ENCODE measurements around the gene GFOD2.
"Not testable (repeated sequence)": the region's sequence is repeated elsewhere in the genome, so short reads cannot be mapped to it uniquely, and the experiment has no call there.

Gene GFOD2

GRCh38 chr16:67760206-67760955 is 41.3 kb upstream of the GFOD2 start:
- TF ChIP-seq Cebpa-rat (IDR thresholded peaks at IDR 0.05): no peak
- H3K27ac ChIP-seq: peak overlapping the region in 2 of 11 experiments; percentile 9 to 18; a peak in 1 of 22 replicates
- no peaks in the 10 kb centered on the region for H3K9me3 ChIP-seq (replicated peaks in 1 of 11)
- no peaks in the 10 kb centered on the region for H3K27me3 ChIP-seq
- peaks cover 37 to 98% (median 60%) of the 10 kb centered on the region in 11 experiments; a peak in 21 of 22 replicates for H4K20me1 ChIP-seq
- H3K4me2 ChIP-seq: peak overlapping the region in 9 of 11 experiments; percentile 1 to 34 (median 23); a peak in 8 of 22 replicates
- H3K4me3 ChIP-seq: no peak overlapping the region
- H3K9ac ChIP-seq: peak overlapping the region in 6 of 11 experiments; percentile 1 to 44 (median 28); a peak in 6 of 22 replicates
- peaks cover 10 to 26% (median 21%) of the 10 kb centered on the region in 10 experiments; a peak in 18 of 20 replicates for H3K4me1 ChIP-seq
- H3K36me3 ChIP-seq: peaks cover 34 to 86% (median 55%) of the 10 kb centered on the region in 11 experiments

- peaks cover 45 to 99% (median 71%) of the 10 kb centered on the region in 11 experiments; a peak in 21 of 22 replicates for H4K20me1 ChIP-seq
- no peak overlapping the region for H3K27ac ChIP-seq
- no peaks in the 10 kb centered on the region for H3K9me3 ChIP-seq (replicated peaks in 1 of 11)
- peaks cover 10 to 26% (median 21%) of the 10 kb centered on the region in 10 experiments; a peak in 18 of 20 replicates for H3K4me1 ChIP-seq
- H3K4me3 ChIP-seq: no peak overlapping the region
- H3K9ac ChIP-seq: no peak overlapping the region
- TF ChIP-seq Cebpa-rat (IDR thresholded peaks at IDR 0.05): no peak
- H3K27me3 ChIP-seq: no peaks in the 10 kb centered on the region
- H3K4me2 ChIP-seq: no peak overlapping the region
- H3K36me3 ChIP-seq: peaks cover 31 to 86% (median 58%) of the 10 kb centered on the region in 11 experiments
Observed at GRCh38 chr16:67758966-67759365, 39.9 kb upstream of the GFOD2 start.

- Histone ChIP-seq H3K27ac (no peak overlapping the region), H4K20me1 (peaks cover 44 to 99% (median 68%) of the 10 kb centered on the region in 11 experiments; a peak in 21 of 22 replicates), H3K9me3 (replicated peaks in 1 of 11) (no peaks in the 10 kb centered on the region), H3K4me2 (no peak overlapping the region), H3K36me3 (peaks cover 24 to 86% (median 57%) of the 10 kb centered on the region in 11 experiments), H3K9ac (no peak overlapping the region), H3K27me3 (no peaks in the 10 kb centered on the region), H3K4me3 (no peak overlapping the region), H3K4me1 (peaks cover 10 to 26% (median 21%) of the 10 kb centered on the region in 10 experiments; a peak in 18 of 20 replicates)
- TF ChIP-seq Cebpa-rat (IDR thresholded peaks at IDR 0.05): no peak
Observed at GRCh38 chr16:67758006-67758405, 38.9 kb upstream of the GFOD2 start.

GRCh38 chr16:67752641-67753040 is 33.5 kb upstream of the GFOD2 start:
- Histone ChIP-seq H3K4me2 (no peak overlapping the region), H3K9ac (no peak overlapping the region), H4K20me1 (peaks cover 20 to 90% (median 44%) of the 10 kb centered on the region in 11 experiments; a peak in 18 of 22 replicates), H3K9me3 (replicated peaks in 1 of 11) (no peaks in the 10 kb centered on the region), H3K4me3 (no peak overlapping the region), H3K27ac (no peak overlapping the region), H3K4me1 (peaks cover 0 to 11% (median 7%) of the 10 kb centered on the region in 10 experiments; a peak in 10 of 20 replicates), H3K27me3 (no peaks in the 10 kb centered on the region), H3K36me3 (peaks cover 12 to 94% (median 54%) of the 10 kb centered on the region in 11 experiments)
- no peak for TF ChIP-seq Cebpa-rat (IDR thresholded peaks at IDR 0.05)

- H3K4me2 ChIP-seq: not testable (repeated sequence)
- H4K20me1 ChIP-seq: peaks cover 18 to 88% (median 38%) of the 10 kb centered on the region in 11 experiments; a peak in 17 of 22 replicates
Observed at GRCh38 chr16:67751331-67751730, 32.2 kb upstream of the GFOD2 start.

GRCh38 chr16:67750466-67750865 is 31.4 kb upstream of the GFOD2 start:
- no peak overlapping the region for H3K27ac ChIP-seq
- H3K4me2 ChIP-seq: no peak overlapping the region
- H3K9me3 ChIP-seq (replicated peaks in 1 of 11): no peaks in the 10 kb centered on the region
- no peak overlapping the region for H3K9ac ChIP-seq
- H3K27me3 ChIP-seq: no peaks in the 10 kb centered on the region
- peaks cover 10 to 80% (median 30%) of the 10 kb centered on the region in 11 experiments; a peak in 17 of 22 replicates for H4K20me1 ChIP-seq
- TF ChIP-seq Cebpa-rat (IDR thresholded peaks at IDR 0.05): no peak
- no peak overlapping the region for H3K4me3 ChIP-seq
- peaks cover 0 to under 1% (median 0%) of the 10 kb centered on the region in 10 experiments; a peak in 1 of 20 replicates for H3K4me1 ChIP-seq
- H3K36me3 ChIP-seq: peaks cover 17 to 90% (median 50%) of the 10 kb centered on the region in 11 experiments; a peak in 21 of 22 replicates

More at GRCh38 chr16:67751331-67751730, 32.2 kb upstream of the GFOD2 start:
- H3K4me3 ChIP-seq; H3K4me1 ChIP-seq; H3K27ac ChIP-seq; H3K9me3 ChIP-seq (replicated peaks in 1 of 11); H3K9ac ChIP-seq; H3K27me3 ChIP-seq: not testable (repeated sequence)
- H3K36me3 ChIP-seq: peaks cover 17 to 91% (median 49%) of the 10 kb centered on the region in 11 experiments; a peak in 21 of 22 replicates

- H3K4me2 ChIP-seq: no peak overlapping the region
- H3K9me3 ChIP-seq (replicated peaks in 1 of 11): no peaks in the 10 kb centered on the region
- H3K27me3 ChIP-seq: no peaks in the 10 kb centered on the region
- H3K4me3 ChIP-seq: no peak overlapping the region
- H4K20me1 ChIP-seq: peaks cover 4 to 72% (median 23%) of the 10 kb centered on the region in 11 experiments; a peak in 16 of 22 replicates
- TF ChIP-seq Cebpa-rat (IDR thresholded peaks at IDR 0.05): no peak
- peaks cover 19 to 91% (median 48%) of the 10 kb centered on the region in 11 experiments for H3K36me3 ChIP-seq
- no peaks in the 10 kb centered on the region for H3K4me1 ChIP-seq
- no peak overlapping the region for H3K9ac ChIP-seq
- H3K27ac ChIP-seq: no peak overlapping the region; a peak in 1 of 22 replicates
Observed at GRCh38 chr16:67749436-67750078, 30.4 kb upstream of the GFOD2 start.

- Histone ChIP-seq H3K9ac (no peak overlapping the region), H4K20me1 (peaks cover 0 to 72% (median 21%) of the 10 kb centered on the region in 11 experiments; a peak in 15 of 22 replicates), H3K4me3 (no peak overlapping the region), H3K27me3 (no peaks in the 10 kb centered on the region), H3K4me2 (no peak overlapping the region), H3K27ac (no peak overlapping the region), H3K36me3 (peaks cover 23 to 91% (median 48%) of the 10 kb centered on the region in 11 experiments), H3K4me1 (no peaks in the 10 kb centered on the region), H3K9me3 (replicated peaks in 1 of 11) (no peaks in the 10 kb centered on the region)
- TF ChIP-seq Cebpa-rat (IDR thresholded peaks at IDR 0.05): no peak
Observed at GRCh38 chr16:67748834-67749233, 29.7 kb upstream of the GFOD2 start.

GRCh38 chr16:67746846-67747245 is 27.7 kb upstream of the GFOD2 start:
- Histone ChIP-seq H3K4me3 (no peak overlapping the region), H3K36me3 (peaks cover 28 to 91% (median 48%) of the 10 kb centered on the region in 11 experiments), H3K27ac (no peak overlapping the region), H3K4me1 (no peaks in the 10 kb centered on the region), H3K9ac (no peak overlapping the region), H3K27me3 (no peaks in the 10 kb centered on the region), H3K4me2 (no peak overlapping the region), H4K20me1 (peaks cover 0 to 78% (median 26%) of the 10 kb centered on the region in 11 experiments; a peak in 16 of 22 replicates), H3K9me3 (replicated peaks in 1 of 11) (no peaks in the 10 kb centered on the region)
- TF ChIP-seq Cebpa-rat (IDR thresholded peaks at IDR 0.05): no peak
